Measurements from ENCODE around the gene GUK1.

- TF ChIP-seq EP300 (IDR thresholded peaks at IDR 0.05) (no peak), CTCF (IDR thresholded peaks at IDR 0.05) (no peak), POLR2AphosphoS5 (IDR thresholded peaks at IDR 0.05) (no peak), POLR2A (IDR thresholded peaks at IDR 0.05; ENCODE audit: low read depth) (no peak)
These were observed 34.6 kb downstream of the GUK1 start for GRCh38 chr1:228174482-228175315.

Data from esophagus muscularis mucosa (tissue), 4 donors.